Activated T-helper 17 cell treated with anti-CD3 and anti-CD28 coated beads, Interleukin-2, amount 50 U/mL, for 72 hours (primary cell): ENCODE data around the gene INTS11. TPM values are rescaled to one million over a fixed set of nuclear protein-coding genes. Genes with fewer than 3 reads are reported as not detected.

Source experiments
- ATAC-seq: fragments of 150-1000 bp; cut with Tn5 transposase; replicated peaks from 2 replicates; pipeline ENCODE4 v1.10.0; 2021; ENCODE audit warnings: mild to moderate bottlenecking, moderate library complexity
- H3K27ac Mint-ChIP-seq: one replicate; pipeline ENCODE4 v1.8.0; 2022; ENCODE audit warnings: mixed read lengths
- H3K27me3 Mint-ChIP-seq: one replicate; pipeline ENCODE4 v1.8.0; 2022; ENCODE audit warnings: mixed read lengths
- H3K36me3 Mint-ChIP-seq: one replicate; pipeline ENCODE4 v1.8.0; 2022; ENCODE audit warnings: low read depth, mild to moderate bottlenecking, mixed read lengths
- H3K4me1 Mint-ChIP-seq: one replicate; pipeline ENCODE4 v1.8.0; 2022; ENCODE audit warnings: mixed read lengths
- H3K4me3 Mint-ChIP-seq: one replicate; pipeline ENCODE4 v1.8.0; 2022; ENCODE audit warnings: mild to moderate bottlenecking, mixed read lengths
- H3K9me3 Mint-ChIP-seq: one replicate; pipeline ENCODE4 v1.8.0; 2022; ENCODE audit warnings: mixed read lengths
- total RNA-seq, 2 donors: library from RNA; stranded (reverse); gene quantifications; one replicate each; pipeline ENCODE4 v1.2.3, GENCODE V29; 2022

Gene INTS11
- total RNA-seq, 2 donors from 2014 or later: 122 to 125 TPM

- H3K4me1 Mint-ChIP-seq: no peaks in the 10 kb centered on the region
Measured at GRCh38 chr1:1291023-1291528, 33.4 kb downstream of the INTS11 start.

GRCh38 chr1:1290238-1290731 lies 34.2 kb downstream of the INTS11 start:
- Mint-ChIP-seq H3K9me3 (no peaks in the 10 kb centered on the region), H3K36me3 (no peaks in the 10 kb centered on the region), H3K27ac (no peak overlapping the region), H3K4me1 (no peaks in the 10 kb centered on the region), H3K4me3 (no peak overlapping the region), H3K27me3 (no peaks in the 10 kb centered on the region)
- peak; percentile 65 for ATAC-seq

More at GRCh38 chr1:1291023-1291528, 33.4 kb downstream of the INTS11 start:
- Mint-ChIP-seq H3K27me3 (no peaks in the 10 kb centered on the region), H3K27ac (no peak overlapping the region), H3K9me3 (no peaks in the 10 kb centered on the region), H3K4me3 (no peak overlapping the region), H3K36me3 (no peaks in the 10 kb centered on the region)
- ATAC-seq: no peak

- no peak for ATAC-seq
- H3K27ac Mint-ChIP-seq: no peak overlapping the region
- no peaks in the 10 kb centered on the region for H3K27me3 Mint-ChIP-seq
- H3K4me1 Mint-ChIP-seq: peaks cover 5% of the 10 kb centered on the region
- H3K36me3 Mint-ChIP-seq: no peaks in the 10 kb centered on the region
- H3K9me3 Mint-ChIP-seq: no peaks in the 10 kb centered on the region
- H3K4me3 Mint-ChIP-seq: no peak overlapping the region
Measured at GRCh38 chr1:1287288-1288110, 37.0 kb downstream of the INTS11 start.

- no peaks in the 10 kb centered on the region for H3K36me3 Mint-ChIP-seq
Measured at GRCh38 chr1:1286313-1287261, 37.9 kb downstream of the INTS11 start.

GRCh38 chr1:1285611-1286311 lies 38.7 kb downstream of the INTS11 start:
- no peak for ATAC-seq
- no peaks in the 10 kb centered on the region for H3K36me3 Mint-ChIP-seq
- no peaks in the 10 kb centered on the region for H3K27me3 Mint-ChIP-seq
- no peaks in the 10 kb centered on the region for H3K9me3 Mint-ChIP-seq
- no peak overlapping the region for H3K27ac Mint-ChIP-seq
- H3K4me1 Mint-ChIP-seq: peaks cover 5% of the 10 kb centered on the region
- no peak overlapping the region for H3K4me3 Mint-ChIP-seq

More at GRCh38 chr1:1286313-1287261, 37.9 kb downstream of the INTS11 start:
- Mint-ChIP-seq H3K4me1 (peaks cover 5% of the 10 kb centered on the region), H3K27ac (no peak overlapping the region), H3K27me3 (no peaks in the 10 kb centered on the region), H3K4me3 (no peak overlapping the region), H3K9me3 (no peaks in the 10 kb centered on the region)
- ATAC-seq: no peak

- Mint-ChIP-seq H3K4me1 (peaks cover 5% of the 10 kb centered on the region), H3K4me3 (no peak overlapping the region), H3K36me3 (no peaks in the 10 kb centered on the region), H3K27me3 (no peaks in the 10 kb centered on the region), H3K9me3 (no peaks in the 10 kb centered on the region), H3K27ac (no peak overlapping the region)
- ATAC-seq: no peak
Measured at GRCh38 chr1:1285102-1285571, 39.3 kb downstream of the INTS11 start.

- Mint-ChIP-seq H3K4me1 (peaks cover 5% of the 10 kb centered on the region), H3K9me3 (no peaks in the 10 kb centered on the region), H3K27me3 (no peaks in the 10 kb centered on the region), H3K4me3 (no peak overlapping the region), H3K27ac (no peak overlapping the region), H3K36me3 (no peaks in the 10 kb centered on the region)
- no peak for ATAC-seq
Measured at GRCh38 chr1:1284221-1285101, 40.0 kb downstream of the INTS11 start.

GRCh38 chr1:1283821-1284220 lies 40.6 kb downstream of the INTS11 start:
- ATAC-seq: no peak
- H3K4me3 Mint-ChIP-seq: no peak overlapping the region
- no peak overlapping the region for H3K27ac Mint-ChIP-seq
- H3K27me3 Mint-ChIP-seq: no peaks in the 10 kb centered on the region
- H3K36me3 Mint-ChIP-seq: no peaks in the 10 kb centered on the region
- peaks cover 5% of the 10 kb centered on the region for H3K4me1 Mint-ChIP-seq
- H3K9me3 Mint-ChIP-seq: no peaks in the 10 kb centered on the region

GRCh38 chr1:1282998-1283397 lies 41.5 kb downstream of the INTS11 start:
- H3K27me3 Mint-ChIP-seq: no peaks in the 10 kb centered on the region
- no peaks in the 10 kb centered on the region for H3K9me3 Mint-ChIP-seq
- H3K27ac Mint-ChIP-seq: peak overlapping the region; percentile 29
- peak; percentile 84 for ATAC-seq
- peaks cover 5% of the 10 kb centered on the region for H3K4me1 Mint-ChIP-seq
- no peaks in the 10 kb centered on the region for H3K36me3 Mint-ChIP-seq
- H3K4me3 Mint-ChIP-seq: no peak overlapping the region

- peaks cover 5% of the 10 kb centered on the region for H3K4me1 Mint-ChIP-seq
- ATAC-seq: peak; percentile 89
Measured at GRCh38 chr1:1281533-1282321, 42.7 kb downstream of the INTS11 start.

GRCh38 chr1:1280782-1281481 lies 43.5 kb downstream of the INTS11 start:
- Mint-ChIP-seq H3K9me3 (no peaks in the 10 kb centered on the region), H3K4me1 (peaks cover 5% of the 10 kb centered on the region), H3K4me3 (no peak overlapping the region), H3K27ac (no peak overlapping the region), H3K27me3 (no peaks in the 10 kb centered on the region), H3K36me3 (no peaks in the 10 kb centered on the region)
- ATAC-seq: no peak

More at GRCh38 chr1:1281533-1282321, 42.7 kb downstream of the INTS11 start:
- Mint-ChIP-seq H3K4me3 (no peak overlapping the region), H3K27me3 (no peaks in the 10 kb centered on the region), H3K9me3 (no peaks in the 10 kb centered on the region), H3K36me3 (no peaks in the 10 kb centered on the region), H3K27ac (no peak overlapping the region)

- Mint-ChIP-seq H3K4me3 (no peak overlapping the region), H3K36me3 (no peaks in the 10 kb centered on the region), H3K27me3 (no peaks in the 10 kb centered on the region), H3K27ac (no peak overlapping the region), H3K4me1 (peaks cover 5% of the 10 kb centered on the region), H3K9me3 (no peaks in the 10 kb centered on the region)
- no peak for ATAC-seq
Measured at GRCh38 chr1:1279028-1279427, 45.4 kb downstream of the INTS11 start.
